ENCODE measurements around the gene ID2. TPM values are rescaled to one million over a fixed set of nuclear protein-coding genes. Genes with fewer than 3 reads are reported as not detected.

The ID2 gene
- total RNA-seq, 1 donor from 2014 or later: 28.3 TPM

GRCh38 chr2:8659735-8660492, 21.9 kb upstream of the ID2 start:
- no peak overlapping the region for H3K4me3 ChIP-seq (ENCODE audit: low read depth, low read length)
- TF ChIP-seq, protein P1, sequence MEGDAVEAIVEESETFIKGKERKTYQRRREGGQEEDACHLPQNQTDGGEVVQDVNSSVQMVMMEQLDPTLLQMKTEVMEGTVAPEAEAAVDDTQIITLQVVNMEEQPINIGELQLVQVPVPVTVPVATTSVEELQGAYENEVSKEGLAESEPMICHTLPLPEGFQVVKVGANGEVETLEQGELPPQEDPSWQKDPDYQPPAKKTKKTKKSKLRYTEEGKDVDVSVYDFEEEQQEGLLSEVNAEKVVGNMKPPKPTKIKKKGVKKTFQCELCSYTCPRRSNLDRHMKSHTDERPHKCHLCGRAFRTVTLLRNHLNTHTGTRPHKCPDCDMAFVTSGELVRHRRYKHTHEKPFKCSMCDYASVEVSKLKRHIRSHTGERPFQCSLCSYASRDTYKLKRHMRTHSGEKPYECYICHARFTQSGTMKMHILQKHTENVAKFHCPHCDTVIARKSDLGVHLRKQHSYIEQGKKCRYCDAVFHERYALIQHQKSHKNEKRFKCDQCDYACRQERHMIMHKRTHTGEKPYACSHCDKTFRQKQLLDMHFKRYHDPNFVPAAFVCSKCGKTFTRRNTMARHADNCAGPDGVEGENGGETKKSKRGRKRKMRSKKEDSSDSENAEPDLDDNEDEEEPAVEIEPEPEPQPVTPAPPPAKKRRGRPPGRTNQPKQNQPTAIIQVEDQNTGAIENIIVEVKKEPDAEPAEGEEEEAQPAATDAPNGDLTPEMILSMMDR (conservative IDR thresholded peaks at IDR 0.05; ENCODE audit: low read depth, low read length): no peak
- DNase-seq (ENCODE audit: low read depth): no peak

DNA sequence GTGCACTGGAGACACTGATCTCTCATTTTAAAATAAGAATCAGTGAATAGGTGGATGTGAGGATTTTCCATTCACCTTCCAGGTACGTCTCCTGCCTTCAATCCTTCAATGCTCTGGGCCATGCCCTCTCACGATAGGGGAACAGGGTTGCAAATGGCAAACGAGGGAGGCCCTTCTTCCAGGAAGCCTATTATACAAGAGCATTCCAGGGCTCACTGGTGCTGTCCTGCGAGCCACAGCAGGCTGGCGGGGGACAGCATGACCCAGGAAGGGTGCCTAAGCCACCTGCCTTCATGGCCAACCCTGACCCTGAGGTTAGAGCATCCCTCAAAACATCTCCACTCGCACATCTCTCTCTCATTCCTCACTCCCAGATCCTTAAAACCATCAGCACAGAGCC, 20.6 kb upstream of the ID2 start:
- H3K4me3 ChIP-seq (ENCODE audit: low read depth, low read length): no peak overlapping the region
- no peak for DNase-seq (ENCODE audit: low read depth)
- TF ChIP-seq, protein P1 (conservative IDR thresholded peaks at IDR 0.05; ENCODE audit: low read depth, low read length): no peak

- no peak for DNase-seq (ENCODE audit: low read depth)
- no peak overlapping the region for H3K4me3 ChIP-seq (ENCODE audit: low read depth, low read length)
- TF ChIP-seq, protein P1 (conservative IDR thresholded peaks at IDR 0.05; ENCODE audit: low read depth, low read length): no peak
These were observed 20.1 kb upstream of the ID2 start for GRCh38 chr2:8661736-8662135.

DNA sequence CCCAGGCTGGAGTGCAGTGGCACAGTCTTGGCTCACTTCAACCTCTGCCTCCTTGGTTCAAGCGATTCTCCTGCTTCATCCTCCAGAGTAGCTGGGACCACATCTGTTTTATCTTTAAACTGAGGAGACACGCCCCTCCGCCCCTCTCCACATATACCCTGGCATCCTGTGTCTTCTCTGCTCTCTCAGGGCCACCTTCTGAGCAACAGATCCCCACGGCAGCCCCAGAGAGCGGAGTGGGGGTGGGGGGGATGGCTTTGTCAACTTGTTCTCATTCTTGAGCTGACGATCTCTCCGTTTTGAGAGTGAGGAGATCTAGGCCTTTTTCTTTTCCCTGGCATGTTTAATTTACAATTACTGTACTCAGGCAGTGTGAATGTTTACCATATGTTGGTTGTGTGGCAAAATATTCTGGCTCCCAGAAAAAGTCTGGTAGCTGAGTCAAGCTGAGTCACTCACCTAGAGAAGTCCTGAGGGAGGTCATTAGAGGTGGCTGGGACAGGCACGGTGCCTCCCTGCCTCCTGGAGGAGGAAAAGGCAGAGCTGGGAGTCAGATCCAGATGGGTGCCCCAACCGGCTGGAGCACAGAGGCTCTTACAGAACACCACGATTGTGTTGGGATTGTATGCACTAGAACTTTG, 19.5 kb upstream of the ID2 start:
- no peak for DNase-seq (ENCODE audit: low read depth)
- TF ChIP-seq, protein P1 (conservative IDR thresholded peaks at IDR 0.05; ENCODE audit: low read depth, low read length): peak; percentile 51

DNA sequence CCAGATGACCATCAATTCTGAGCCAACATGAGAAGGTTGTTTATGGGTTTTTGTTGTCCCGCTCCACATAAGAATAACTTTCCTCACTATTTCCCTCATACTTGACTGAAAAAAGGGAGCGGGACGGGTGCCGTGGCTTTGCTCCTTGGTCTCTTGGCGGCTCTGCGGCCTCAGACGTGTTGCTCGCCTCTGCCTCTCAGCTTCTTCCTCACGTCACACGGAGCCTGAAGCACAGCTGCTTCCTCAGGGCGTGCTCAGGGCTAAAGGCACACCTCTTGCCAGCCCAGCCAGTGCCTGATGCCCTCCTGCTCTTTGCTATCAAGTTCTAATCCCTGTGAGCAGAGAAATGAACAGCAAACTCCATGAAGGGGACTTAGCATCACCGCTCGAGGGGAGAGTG, 17.9 kb upstream of the ID2 start:
- DNase-seq (ENCODE audit: low read depth): no peak
- no peak overlapping the region for H3K4me3 ChIP-seq (ENCODE audit: low read depth, low read length)
- TF ChIP-seq, protein P1 (conservative IDR thresholded peaks at IDR 0.05; ENCODE audit: low read depth, low read length): no peak

More for the DNA sequence above, 19.5 kb upstream of the ID2 start:
- no peak overlapping the region for H3K4me3 ChIP-seq (ENCODE audit: low read depth, low read length)

DNA sequence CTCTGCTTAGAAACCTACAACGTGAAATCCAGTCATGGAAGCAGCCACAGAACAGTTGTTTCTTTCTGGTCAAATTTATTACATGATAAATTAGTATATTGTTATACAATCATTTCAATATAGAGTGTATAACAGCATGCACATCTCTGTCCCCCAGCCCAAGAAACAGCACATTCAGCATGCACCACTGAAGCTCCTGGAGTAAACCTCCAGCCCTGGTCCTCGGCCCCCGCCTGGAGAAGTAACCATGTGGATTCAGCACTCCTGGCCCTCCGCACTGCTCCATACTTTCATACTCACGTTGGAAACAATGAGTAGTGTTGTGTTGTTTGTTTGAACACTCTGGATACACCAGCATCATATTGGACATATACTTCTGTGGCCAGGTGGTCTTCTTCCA, 15.3 kb upstream of the ID2 start:
- H3K4me3 ChIP-seq (ENCODE audit: low read depth, low read length): no peak overlapping the region
- no peak for DNase-seq (ENCODE audit: low read depth)
- TF ChIP-seq, protein P1 (conservative IDR thresholded peaks at IDR 0.05; ENCODE audit: low read depth, low read length): no peak
